DND-41 (cell line): ENCODE data around the gene B3GALNT2.

Source experiments
- CTCF ChIP-seq: IDR thresholded peaks from 2 replicates; pipeline ENCODE4 v1.5.1; 2012; ENCODE audit warnings: borderline replicate concordance, low read length, moderate library complexity, mild to moderate bottlenecking; ENCODE audit not compliant: poor library complexity, severe bottlenecking; ENCODE audit errors: extremely low read depth
- EZH2 ChIP-seq: IDR thresholded peaks from 3 replicates; pipeline ENCODE4 v1.6.1; 2012; ENCODE audit warnings: borderline replicate concordance, low read depth, mild to moderate bottlenecking, moderate library complexity, low read length, inconsistent platforms; ENCODE audit not compliant: severe bottlenecking

DNA sequence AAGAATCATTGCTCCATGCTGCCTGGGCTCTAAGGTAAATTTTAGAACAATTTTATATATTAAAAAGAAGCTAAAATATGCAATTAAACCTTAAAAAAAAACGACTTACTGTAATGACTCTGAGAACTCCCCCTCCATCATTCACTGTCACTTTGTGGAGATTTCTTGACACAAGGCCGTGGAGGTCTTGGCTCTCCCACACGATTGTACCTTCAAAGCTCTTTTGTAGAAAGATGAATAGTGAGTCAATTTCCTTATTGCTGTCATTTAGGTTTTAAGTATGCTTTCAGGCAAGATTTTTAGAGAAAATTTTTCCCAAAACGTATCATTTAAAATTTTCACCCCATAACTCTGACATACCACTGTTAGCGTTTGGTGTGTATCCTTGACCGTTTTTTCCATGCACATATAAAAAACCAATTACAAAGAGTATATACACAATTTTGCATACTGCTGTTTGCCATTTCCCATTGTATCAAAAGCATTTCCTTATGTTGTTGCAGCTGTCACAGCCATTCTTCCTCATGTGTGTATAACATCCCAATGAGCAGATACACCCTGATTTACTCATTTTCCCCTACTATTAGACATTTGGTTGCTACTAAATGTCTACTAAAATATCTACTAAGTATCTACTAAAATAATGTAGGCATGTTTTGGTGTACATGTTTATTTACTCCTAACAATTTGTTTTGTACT, 33.4 kb downstream of the B3GALNT2 start:
- no peak for TF ChIP-seq CTCF
- no peak for TF ChIP-seq EZH2
